ENCODE measurements around the gene PLEKHM3. TPM values are rescaled to one million over a fixed set of nuclear protein-coding genes. Genes with fewer than 3 reads are reported as not detected.

PLEKHM3 gene
- polyA plus RNA-seq (2011; rRNA removed) (5.3 and 7.0 TPM in 2 replicates), polyA minus RNA-seq (2011; rRNA and poly(A)+ RNA removed) (22.2 and 24.6 TPM in 2 replicates)

GRCh38 chr2:208025037-208025813, at the start of gene PLEKHM3:
PLEKHM3 (minus strand) TSS chr2:208025527; CDS start chr2:208001639, 23,888 bp downstream.
- Histone ChIP-seq H3K9me3 (ENCODE audit: control insufficient read depth, insufficient read depth, low read length) (no peaks in the 10 kb centered on the region; the same call in 1 of the 2 replicates), H3K4me3 (ENCODE audit: low read depth, low read length) (peak within 1 kb of the TSS; percentile 94), H3K27ac (ENCODE audit: low read depth, low read length) (peak within 1 kb of the TSS; percentile 73), H3K27me3 (ENCODE audit: control insufficient read depth, insufficient read depth, low read length) (no peaks in the 10 kb centered on the region)
- POLR2A ChIA-PET: interaction anchor here (0.7 to 1.6 kb wide), 7 partner anchors 9 to 268 kb away, joined by 3 to 13 read pairs (median 3); no protein-coding TSS in a partner anchor
- TF ChIP-seq, protein P1, sequence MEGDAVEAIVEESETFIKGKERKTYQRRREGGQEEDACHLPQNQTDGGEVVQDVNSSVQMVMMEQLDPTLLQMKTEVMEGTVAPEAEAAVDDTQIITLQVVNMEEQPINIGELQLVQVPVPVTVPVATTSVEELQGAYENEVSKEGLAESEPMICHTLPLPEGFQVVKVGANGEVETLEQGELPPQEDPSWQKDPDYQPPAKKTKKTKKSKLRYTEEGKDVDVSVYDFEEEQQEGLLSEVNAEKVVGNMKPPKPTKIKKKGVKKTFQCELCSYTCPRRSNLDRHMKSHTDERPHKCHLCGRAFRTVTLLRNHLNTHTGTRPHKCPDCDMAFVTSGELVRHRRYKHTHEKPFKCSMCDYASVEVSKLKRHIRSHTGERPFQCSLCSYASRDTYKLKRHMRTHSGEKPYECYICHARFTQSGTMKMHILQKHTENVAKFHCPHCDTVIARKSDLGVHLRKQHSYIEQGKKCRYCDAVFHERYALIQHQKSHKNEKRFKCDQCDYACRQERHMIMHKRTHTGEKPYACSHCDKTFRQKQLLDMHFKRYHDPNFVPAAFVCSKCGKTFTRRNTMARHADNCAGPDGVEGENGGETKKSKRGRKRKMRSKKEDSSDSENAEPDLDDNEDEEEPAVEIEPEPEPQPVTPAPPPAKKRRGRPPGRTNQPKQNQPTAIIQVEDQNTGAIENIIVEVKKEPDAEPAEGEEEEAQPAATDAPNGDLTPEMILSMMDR (IDR thresholded peaks at IDR 0.05; ENCODE audit: low read depth, low read length): no peak
- CTCF ChIA-PET: interaction anchor here (2.2 to 4.7 kb wide), 2 partner anchors 15 to 280 kb away, joined by 12 to 46 read pairs; no protein-coding TSS in a partner anchor
- DNase-seq (ENCODE audit: low read depth, low spot score): peak; percentile 75

GRCh38 chr2:208074610-208075356, 49.5 kb upstream of the PLEKHM3 start:
- Histone ChIP-seq H3K4me3 (ENCODE audit: low read depth, low read length) (no peak overlapping the region), H3K9me3 (ENCODE audit: control insufficient read depth, insufficient read depth, low read length) (no peaks in the 10 kb centered on the region), H3K27ac (ENCODE audit: low read depth, low read length) (no peak overlapping the region), H3K27me3 (ENCODE audit: control insufficient read depth, insufficient read depth, low read length) (peaks cover 13% of the 10 kb centered on the region)
- TF ChIP-seq, protein P1 (IDR thresholded peaks at IDR 0.05; ENCODE audit: low read depth, low read length): no peak
- CTCF ChIA-PET: interaction anchor here (0.5 to 15.9 kb wide), 4 partner anchors 10 to 328 kb away, joined by 3 to 332 read pairs (median 33); no protein-coding TSS in a partner anchor
- no peak for DNase-seq (ENCODE audit: low read depth, low spot score)
- POLR2A ChIA-PET: no interaction called here

DNA sequence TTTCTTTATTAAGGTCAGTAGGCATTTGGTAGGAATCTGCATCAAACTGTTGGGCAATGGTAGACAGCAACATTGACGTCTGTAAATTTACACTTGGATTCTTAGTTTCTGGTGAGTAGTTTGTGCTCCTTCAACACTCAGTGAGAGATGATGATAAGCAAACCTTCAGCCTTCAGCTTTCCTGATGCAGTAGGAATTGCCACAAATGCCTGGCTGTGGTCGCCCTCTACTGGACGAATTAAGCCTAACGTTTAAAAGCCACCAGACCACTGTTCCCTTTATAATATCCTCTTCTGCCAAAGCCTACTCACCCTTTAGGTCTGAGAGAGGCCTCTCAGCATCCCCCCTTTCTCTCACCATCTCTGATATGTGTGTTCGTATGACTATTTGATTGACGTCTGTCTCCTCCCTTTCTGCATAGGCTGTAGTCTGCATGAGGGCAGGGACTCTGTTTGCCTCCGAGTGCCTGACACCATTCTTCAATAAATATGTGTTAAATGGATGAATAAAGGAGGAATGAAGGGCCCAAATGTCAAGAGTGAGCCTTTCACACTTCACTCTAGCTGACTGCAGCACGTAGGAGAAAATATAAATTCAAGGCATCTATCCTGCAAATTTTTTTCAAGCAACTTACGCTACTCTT, 47.0 kb upstream of the PLEKHM3 start:
- ChIA-PET POLR2A (no interaction called here), CTCF (interaction anchor here (0.6 to 15.9 kb wide), 29 partner anchors 8 to 1908 kb away, joined by 3 to 332 read pairs (median 4); partner anchors contain the start of gene IDH1)
- Histone ChIP-seq H3K4me3 (ENCODE audit: low read depth, low read length) (no peak overlapping the region), H3K9me3 (ENCODE audit: control insufficient read depth, insufficient read depth, low read length) (no peaks in the 10 kb centered on the region), H3K27me3 (ENCODE audit: control insufficient read depth, insufficient read depth, low read length) (no peaks in the 10 kb centered on the region), H3K27ac (ENCODE audit: low read depth, low read length) (no peak overlapping the region)
- DNase-seq (ENCODE audit: low read depth, low spot score): peak; percentile 50
- TF ChIP-seq, protein P1 (IDR thresholded peaks at IDR 0.05; ENCODE audit: low read depth, low read length): peak; percentile 75

GRCh38 chr2:208069186-208069585, 43.9 kb upstream of the PLEKHM3 start:
- no peak for DNase-seq (ENCODE audit: low read depth, low spot score)
- no peaks in the 10 kb centered on the region for H3K27me3 ChIP-seq (ENCODE audit: control insufficient read depth, insufficient read depth, low read length)
- H3K27ac ChIP-seq (ENCODE audit: low read depth, low read length): no peak overlapping the region
- ChIA-PET CTCF (interaction anchor here (2.8 to 15.9 kb wide), 2 partner anchors 29 to 323 kb away, joined by 15 to 332 read pairs; no protein-coding TSS in a partner anchor), POLR2A (interaction anchor here (1.1 kb wide), 1 partner anchor 444 kb away, joined by 3 read pairs; the partner anchor contains the start of gene METTL21A)
- H3K4me3 ChIP-seq (ENCODE audit: low read depth, low read length): no peak overlapping the region
- TF ChIP-seq, protein P1 (IDR thresholded peaks at IDR 0.05; ENCODE audit: low read depth, low read length): no peak
- no peaks in the 10 kb centered on the region for H3K9me3 ChIP-seq (ENCODE audit: control insufficient read depth, insufficient read depth, low read length)

Data from AG04450 (cell line).